GM11168 (cell line): ENCODE results near the gene SPTAN1.
"Not testable (repeated sequence)": the region's sequence is repeated elsewhere in the genome, so short reads cannot be mapped to it uniquely, and the experiment has no call there.

Experiments used
- in situ Hi-C: fragments of 300-500 bp; cut with MboI; formaldehyde crosslinking; loops from one replicate; pipeline ENCODE4 v1.12.0; 2022; ENCODE audit warnings: low sequenced_read_pairs; ENCODE audit not compliant: unreplicated experiment

Gene SPTAN1

GRCh38 chr9:128629852-128630545 is 77.6 kb downstream of the SPTAN1 start:
- in situ Hi-C loops = no loop called here

GRCh38 chr9:128631636-128632035 is 79.2 kb downstream of the SPTAN1 start:
- in situ Hi-C loops = no loop called here

- in situ Hi-C loops = no loop called here
These were observed 79.7 kb downstream of the SPTAN1 start for GRCh38 chr9:128632066-128632465.

- in situ Hi-C loops = no loop called here
These were observed 80.1 kb downstream of the SPTAN1 start for GRCh38 chr9:128632486-128632885.

- in situ Hi-C loops = no loop called here
These were observed 80.7 kb downstream of the SPTAN1 start for GRCh38 chr9:128633057-128633456.

- in situ Hi-C loops = no loop called here
These were observed 81.2 kb downstream of the SPTAN1 start for GRCh38 chr9:128633601-128634000.

GRCh38 chr9:128634111-128634510 is 81.7 kb downstream of the SPTAN1 start:
- in situ Hi-C loops = no loop called here

- in situ Hi-C loops = no loop called here
These were observed 82.4 kb downstream of the SPTAN1 start for GRCh38 chr9:128634651-128635262.

- in situ Hi-C loops = no loop called here
These were observed 83.1 kb downstream of the SPTAN1 start for GRCh38 chr9:128635266-128636023.

- in situ Hi-C loops = no loop called here
These were observed 83.6 kb downstream of the SPTAN1 start for GRCh38 chr9:128636024-128636390.

- in situ Hi-C loops = no loop called here
These were observed 84.5 kb downstream of the SPTAN1 start for GRCh38 chr9:128636556-128637530.

- in situ Hi-C loops = no loop called here
These were observed 85.3 kb downstream of the SPTAN1 start for GRCh38 chr9:128637656-128638055.

- in situ Hi-C loops = no loop called here
These were observed 86.2 kb downstream of the SPTAN1 start for GRCh38 chr9:128638580-128638979.

GRCh38 chr9:128640603-128641002 is 88.2 kb downstream of the SPTAN1 start:
- in situ Hi-C loops = no loop called here

- in situ Hi-C loops = no loop called here
These were observed 90.4 kb downstream of the SPTAN1 start for GRCh38 chr9:128642675-128643245.

- in situ Hi-C loops = no loop called here
These were observed 91.3 kb downstream of the SPTAN1 start for GRCh38 chr9:128643519-128644300.

GRCh38 chr9:128648206-128648605 is 95.8 kb downstream of the SPTAN1 start:
- in situ Hi-C loops = not testable (repeated sequence)

- in situ Hi-C loops = no loop called here
These were observed 99.4 kb downstream of the SPTAN1 start for GRCh38 chr9:128651798-128652197.

GRCh38 chr9:128653908-128654307 is 101.5 kb downstream of the SPTAN1 start:
- in situ Hi-C loops = no loop called here
